Stimulated activated CD8-positive, alpha-beta memory T cell treated with anti-CD3 and anti-CD28 coated beads, Interleukin-15, amount 100 ng/mL, for 24 hours (primary cell): Measurements from ENCODE around the gene CLEC4G.
"Not testable (repeated sequence)": the region's sequence is repeated elsewhere in the genome, so short reads cannot be mapped to it uniquely, and the experiment has no call there.

ENCODE experiments used
- DNase-seq: peaks from one replicate; pipeline ENCODE4 v3.0.0-alpha.2; 2020; ENCODE audit warnings: low read depth

CLEC4G gene

DNA sequence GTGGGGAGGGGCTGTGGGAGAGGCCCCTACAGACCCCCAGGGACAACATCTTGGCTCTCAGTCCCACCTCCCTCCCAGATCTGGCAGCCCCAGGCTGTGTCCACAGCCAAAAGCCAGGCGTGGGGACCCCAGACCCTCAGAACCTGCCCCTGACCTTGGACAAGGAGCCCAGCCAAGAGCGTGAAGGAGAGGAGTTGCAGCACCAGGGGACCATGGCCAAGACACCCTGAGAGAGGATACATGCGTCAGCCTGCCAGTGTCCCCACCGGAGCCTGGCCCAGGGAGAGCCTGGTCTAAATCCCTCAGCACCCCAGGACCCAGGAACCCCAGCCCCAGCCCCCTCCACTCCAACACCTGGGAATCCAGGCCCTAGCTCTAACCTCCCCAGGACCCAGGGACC lies 14.4 kb upstream of the CLEC4G start:
- not testable (repeated sequence) for DNase-seq

DNA sequence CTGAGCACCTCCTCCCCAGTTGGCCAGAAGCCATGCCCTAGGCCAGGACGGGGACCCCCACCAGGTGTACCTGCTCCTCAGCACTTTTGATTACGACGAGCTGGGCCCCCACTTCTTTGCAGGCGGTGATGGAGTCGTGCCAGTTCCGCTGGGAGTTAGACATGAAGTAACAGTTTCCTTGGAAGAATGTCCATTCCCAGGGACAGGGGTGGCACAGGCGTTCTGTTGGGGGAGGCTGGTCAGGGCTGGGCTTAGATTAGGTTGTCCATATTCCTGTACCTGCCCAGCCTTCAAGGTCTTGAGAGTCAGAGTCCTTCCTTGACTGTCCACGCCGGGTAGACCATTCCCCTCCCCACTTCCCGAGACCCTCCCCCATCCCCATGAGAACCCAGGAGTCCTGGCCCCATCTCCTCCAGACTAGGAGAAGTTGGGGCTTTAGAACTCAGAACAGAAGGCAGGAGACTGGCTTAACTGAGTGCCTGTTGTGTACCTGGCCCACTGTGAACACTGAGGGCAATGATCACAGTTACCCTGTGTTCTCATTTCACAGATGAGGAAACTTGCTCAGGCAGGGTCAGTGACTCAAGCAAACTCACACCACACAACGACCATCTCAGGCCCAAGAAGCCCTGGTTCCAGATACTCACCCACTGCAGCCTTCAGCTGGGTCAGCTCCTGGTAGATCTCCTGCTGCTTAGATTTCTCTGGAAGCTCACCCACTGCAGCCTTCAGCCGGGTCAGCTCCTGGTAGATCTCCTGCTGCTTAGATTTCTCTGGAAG lies 13.2 kb upstream of the CLEC4G start:
- DNase-seq: no peak

DNA sequence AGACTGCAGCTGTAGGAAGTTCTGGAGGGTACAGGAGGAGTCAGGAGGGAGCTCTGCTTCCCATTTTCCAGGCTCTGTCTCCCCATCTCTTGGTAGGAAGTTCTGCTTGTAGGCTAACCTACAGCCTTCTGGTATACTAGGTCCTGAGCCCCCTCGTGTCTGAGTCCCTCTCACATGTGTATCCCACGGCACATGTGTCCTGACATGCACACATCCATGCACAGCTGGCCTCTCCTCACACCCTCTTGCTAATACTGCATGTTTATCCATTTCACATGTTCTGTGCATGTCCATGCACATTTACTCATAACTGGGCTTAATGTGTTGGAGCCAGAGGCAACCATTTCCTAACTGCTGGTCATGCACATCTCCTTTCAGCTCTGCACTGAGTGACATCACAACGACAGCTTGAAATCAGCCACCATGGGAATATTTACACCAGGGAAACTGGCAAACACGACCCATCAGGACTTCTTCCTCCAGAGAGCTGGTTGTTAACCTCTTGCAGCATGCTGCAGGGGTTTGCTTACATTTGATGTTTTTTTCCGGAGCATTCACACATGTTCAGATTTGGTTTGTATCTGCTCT lies 12.4 kb upstream of the CLEC4G start:
- no peak for DNase-seq

DNA sequence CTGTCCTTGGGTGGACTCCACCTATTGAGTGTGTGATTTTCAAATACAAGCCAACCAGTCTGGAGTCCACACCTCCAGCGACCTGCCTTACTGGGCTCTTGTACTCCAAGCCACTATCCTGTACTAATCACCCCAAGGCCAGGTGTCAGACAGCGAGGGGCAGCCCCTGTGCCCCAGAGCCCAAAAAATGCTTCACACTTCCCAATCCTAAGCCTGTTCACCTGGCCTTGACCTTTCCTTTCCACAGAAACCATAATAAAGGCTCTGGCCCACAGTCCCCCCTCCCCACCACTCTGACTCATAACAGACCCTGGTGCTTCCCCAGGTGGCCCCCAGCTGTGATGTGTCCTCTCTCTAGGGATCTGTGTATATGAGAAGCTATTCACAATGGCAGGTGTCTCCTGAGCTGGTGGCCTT lies 11.5 kb upstream of the CLEC4G start:
- DNase-seq: no peak

DNA sequence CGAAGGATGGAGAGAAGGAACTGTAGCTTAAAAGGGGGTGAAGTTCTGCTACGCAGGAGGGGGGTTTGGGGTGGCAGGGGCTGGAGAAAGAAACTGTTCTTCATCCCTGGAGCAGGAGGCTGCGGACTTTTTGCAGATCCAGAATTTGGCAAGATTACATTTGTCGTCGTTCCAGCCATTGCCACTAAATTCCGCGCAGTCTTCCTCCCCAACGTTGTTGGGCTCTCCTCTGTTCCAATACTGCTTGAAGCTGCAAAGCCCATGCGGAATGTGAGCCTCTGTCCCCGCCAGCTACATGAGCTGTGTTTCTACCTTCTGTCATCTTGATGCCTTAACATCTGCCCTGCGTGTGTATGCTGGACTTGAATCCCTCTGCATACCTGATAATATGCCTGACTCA lies 11.1 kb upstream of the CLEC4G start:
- no peak for DNase-seq

DNA sequence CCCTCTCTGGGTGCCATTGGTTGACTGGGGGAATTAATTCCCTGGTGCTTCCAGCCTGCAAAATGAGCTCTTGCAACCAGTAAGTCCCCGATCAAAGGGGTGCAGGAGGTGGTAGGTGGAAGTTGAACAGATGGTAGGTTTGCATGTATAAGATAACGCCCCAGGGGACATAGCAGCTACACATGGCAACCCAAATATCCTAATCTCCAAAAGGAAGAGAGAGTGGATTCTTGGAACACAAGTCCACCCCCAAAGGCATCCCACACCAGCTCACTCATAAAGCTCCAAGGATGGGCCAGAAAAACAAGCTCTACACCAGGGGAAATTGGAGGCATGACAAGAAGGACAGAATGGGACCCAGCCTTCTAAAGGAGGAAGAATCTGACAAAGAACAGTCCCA lies 10.7 kb upstream of the CLEC4G start:
- DNase-seq: no peak

DNA sequence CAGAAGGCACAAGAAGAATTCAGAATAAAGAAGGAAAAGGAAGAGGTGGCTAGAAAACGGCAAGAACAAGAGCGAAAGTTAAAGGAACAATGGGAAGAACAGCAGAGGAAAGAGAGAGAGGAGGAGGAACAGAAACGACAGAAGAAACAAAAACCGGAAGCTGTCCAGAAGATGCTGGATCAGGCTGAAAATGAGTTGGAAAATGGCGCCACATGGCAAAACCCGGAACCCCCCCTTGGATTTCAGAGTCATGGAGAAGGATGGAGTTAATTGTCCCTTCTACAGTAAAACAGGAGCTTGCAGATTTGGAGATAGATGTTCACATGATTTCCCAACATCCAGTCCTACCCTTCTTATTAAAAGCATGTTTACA lies 8.8 kb upstream of the CLEC4G start:
- DNase-seq: no peak

DNA sequence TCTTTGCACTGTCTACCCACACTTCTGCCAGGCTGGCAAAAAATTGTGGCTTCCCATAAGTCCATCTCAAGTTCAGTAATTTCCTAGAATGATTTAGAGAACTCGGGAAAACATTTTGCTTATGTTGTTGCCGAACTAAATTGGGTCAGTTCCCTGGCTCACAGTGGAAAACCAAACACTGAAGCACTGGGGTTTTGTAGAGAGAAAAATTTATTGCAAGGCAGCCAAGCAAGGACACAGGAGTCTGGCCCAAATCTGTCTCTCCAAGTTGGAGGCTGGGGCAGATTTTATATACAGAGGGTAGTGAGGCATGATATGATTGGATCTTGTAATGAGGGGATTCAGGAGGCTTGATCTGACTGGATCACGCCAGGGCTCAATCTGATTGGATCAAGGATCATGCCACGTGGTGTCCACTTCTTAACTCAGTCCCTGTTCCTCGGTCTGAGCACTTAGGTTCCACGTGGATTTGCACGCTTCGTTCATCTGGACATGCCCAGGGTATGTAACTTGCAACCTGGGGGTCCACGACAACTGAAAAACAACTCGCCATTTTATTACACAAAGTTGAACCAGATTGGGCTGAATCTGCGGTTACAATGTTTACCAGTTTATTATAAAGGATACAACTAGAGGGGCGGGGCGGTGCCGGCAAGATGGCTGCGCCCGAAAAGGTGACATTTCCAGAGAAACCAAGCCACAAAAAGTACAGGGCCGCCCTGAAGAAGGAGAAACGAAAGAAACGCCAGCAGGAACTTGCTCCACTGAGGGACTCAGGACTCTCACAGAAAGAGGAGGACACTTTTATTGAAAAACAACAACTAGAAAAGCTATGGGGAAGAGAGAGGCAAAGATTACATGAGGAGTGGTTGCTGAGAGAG lies 8.1 kb upstream of the CLEC4G start:
- DNase-seq: no peak

DNA sequence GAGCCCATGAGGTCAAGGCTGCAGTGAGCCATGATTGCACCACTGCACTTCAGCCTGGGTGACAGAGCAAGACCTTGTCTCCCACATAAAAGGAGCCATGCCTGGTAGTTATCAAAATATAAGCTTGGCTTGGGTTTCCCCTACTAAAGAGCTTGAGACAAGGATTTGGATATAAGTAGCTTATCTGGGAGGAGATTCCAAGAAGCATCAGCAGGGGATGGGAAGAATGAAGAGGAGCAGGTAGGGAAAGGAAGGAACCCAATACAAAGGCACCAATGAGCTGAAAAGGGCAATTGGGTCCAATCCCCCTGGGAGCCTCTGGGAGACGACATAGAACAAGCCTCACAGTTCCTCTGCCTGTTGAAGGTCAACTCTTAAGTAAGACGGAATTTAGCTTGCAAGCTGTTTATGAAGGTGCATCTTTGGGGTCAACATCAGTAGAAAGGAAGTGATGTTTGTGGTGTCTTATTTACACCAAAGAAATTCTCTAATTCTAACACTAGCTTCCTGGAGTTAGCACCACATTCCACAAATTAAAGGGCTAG lies 7.4 kb upstream of the CLEC4G start:
- no peak for DNase-seq

DNA sequence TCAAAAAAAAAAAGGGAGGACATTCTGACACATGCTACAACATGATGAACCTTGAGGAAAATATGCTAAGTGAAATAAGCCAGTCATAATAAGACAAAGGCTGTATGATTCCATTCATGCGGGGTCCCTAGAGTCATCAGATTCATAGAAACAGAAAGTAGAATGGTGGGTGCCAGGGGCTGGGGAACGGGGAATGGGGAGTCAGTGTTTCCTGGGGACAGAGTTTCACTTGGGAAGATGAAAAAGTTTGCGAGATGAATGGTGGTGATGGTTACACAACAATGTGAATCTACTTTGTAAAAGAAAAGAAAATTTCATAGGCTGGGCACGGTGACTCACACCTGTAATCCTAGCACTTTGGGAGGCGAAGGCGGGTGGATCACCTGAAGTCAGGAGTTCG lies 6.1 kb upstream of the CLEC4G start:
- DNase-seq: no peak

DNA sequence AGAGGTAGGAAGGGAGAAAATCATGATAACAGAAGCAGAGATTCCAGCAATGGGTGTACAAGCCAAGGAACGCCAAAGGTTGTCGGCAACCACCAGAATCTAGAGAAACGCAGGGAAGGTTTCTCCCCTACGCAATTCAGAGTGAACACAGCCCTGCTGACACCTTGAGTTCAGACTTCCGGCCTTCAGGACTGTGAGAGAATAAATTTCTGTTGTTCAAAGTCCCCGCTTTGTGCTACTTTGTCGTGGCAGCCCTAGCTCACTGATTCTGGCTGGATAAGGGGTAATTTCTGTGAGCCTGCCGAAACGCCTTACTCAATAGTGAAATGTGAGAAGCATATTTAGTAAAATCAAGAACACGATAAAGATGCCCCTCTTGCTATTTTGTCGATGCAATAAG lies 5.3 kb upstream of the CLEC4G start:
- no peak for DNase-seq

DNA sequence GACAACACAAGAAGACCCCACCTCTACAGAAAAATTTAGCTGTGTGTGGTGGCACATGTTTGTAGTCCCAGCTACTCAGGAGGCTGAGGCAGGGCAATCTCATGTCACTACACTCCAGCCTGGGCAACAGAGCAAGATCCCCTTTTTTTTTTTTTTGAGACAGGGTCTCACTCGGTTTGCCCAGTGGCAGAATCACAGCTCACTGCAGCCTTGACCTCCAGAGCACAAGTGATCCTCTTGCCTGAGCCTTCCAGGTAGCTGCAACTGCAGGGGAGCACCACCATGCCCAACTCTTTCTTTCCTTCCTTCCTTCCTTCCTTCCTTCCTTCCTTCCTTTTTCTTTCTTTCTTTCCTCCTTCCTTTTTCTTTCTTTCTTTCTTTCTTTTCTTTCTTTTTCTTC lies 4.2 kb upstream of the CLEC4G start:
- no peak for DNase-seq

DNA sequence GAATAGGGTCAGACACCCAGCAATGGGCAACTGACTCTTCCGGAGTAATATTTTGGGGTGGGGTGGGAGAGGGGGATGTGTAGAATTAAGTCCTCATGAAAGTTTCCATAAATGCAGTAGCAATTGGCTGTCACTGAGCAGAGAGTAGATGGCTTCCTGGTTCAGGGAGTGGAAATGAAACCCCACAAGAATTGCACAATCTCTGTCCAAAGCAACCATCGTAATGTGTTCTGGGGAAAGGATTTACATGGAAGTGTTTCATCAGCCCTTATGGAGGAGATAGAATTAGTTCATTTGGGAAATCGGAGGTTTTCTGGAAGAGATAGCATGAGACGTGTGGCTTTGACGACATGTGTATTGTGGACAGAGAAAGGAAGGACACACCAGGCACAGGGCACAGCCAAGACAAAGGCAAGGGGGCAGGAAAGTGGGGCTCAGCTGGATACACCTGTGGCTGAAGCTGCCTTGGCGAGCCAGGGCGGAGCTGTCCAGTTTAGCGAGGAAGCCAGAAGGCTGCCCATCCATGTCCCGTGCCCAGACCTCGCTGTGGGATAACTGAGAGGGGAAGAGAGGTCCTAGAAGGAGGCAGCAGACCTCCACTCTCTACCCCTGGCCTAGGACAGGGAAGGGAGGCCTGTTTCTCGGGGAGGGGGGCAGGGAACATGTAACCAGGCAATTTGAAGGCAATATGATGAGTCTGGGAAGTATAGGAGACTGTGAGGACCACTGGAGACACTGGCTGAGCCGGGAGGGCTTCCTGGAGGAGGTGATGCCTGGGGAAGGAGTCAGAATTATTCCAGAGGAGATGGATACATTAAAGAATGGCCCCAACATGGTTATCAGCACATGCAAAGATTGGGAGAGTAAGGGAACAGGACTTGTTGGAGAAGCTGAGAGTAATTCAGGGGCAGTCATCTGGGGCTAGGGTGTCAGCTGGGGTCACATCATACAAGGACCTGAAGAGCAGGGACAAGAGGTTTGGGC lies 2.6 kb upstream of the CLEC4G start:
- no peak for DNase-seq

DNA sequence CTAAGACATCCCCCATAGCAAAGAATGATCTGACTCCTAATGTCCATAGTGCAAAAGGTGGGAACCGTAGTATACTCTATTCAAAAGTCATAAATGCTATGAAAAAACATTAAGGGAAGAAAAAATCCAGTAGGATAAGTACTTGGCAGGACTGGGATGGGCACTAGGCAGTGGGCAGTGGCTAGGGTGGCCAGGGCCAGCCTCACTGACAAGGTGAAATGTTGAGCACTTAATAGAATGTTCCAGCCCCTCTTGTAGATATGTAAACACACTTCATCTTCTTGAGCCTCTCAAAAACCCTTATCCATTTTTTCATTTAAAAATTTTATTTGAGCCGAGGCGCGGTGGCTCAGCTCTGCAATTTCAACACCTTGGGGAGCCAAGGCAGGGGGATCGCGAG lies 1.5 kb upstream of the CLEC4G start:
- DNase-seq: no peak

DNA sequence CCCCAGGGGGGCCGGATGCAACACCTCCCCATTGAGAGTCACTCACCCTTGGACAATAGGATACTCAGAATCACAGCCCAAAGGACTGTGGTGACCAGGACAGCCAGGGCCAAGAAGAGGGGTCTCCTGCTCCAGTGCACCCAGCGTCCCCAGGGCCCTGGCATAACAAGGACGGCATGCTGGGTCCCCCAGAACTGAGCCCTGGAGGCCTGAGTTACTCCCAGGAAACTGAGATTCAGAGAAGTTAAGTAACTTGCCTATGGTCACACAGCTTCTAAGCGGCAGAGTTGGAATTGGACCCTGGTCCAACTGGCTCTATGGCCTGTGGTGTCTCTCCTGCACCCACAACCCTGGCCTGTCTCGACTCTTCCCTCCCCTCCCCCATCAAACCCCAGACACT lies 295 bp downstream of the CLEC4G start:
- no peak for DNase-seq

DNA sequence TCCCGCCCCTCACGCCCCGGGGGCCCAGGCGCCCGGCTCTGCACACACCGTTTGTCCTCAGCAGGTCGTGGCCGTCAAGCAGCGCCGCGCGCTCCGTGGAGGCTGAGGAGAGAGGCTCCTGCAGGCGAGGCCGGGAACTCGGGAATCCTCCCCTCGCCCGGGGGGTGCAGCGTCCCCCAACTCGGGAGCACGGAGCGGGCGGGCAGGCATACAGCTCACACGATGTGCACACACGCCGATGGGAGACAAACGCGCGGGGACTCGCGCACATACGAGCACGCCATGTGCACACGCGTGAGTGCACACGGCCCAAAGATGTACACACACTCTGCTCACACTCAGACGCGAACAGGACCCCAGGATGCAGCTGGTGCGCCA lies 703 bp downstream of the CLEC4G start:
- DNase-seq: no peak

DNA sequence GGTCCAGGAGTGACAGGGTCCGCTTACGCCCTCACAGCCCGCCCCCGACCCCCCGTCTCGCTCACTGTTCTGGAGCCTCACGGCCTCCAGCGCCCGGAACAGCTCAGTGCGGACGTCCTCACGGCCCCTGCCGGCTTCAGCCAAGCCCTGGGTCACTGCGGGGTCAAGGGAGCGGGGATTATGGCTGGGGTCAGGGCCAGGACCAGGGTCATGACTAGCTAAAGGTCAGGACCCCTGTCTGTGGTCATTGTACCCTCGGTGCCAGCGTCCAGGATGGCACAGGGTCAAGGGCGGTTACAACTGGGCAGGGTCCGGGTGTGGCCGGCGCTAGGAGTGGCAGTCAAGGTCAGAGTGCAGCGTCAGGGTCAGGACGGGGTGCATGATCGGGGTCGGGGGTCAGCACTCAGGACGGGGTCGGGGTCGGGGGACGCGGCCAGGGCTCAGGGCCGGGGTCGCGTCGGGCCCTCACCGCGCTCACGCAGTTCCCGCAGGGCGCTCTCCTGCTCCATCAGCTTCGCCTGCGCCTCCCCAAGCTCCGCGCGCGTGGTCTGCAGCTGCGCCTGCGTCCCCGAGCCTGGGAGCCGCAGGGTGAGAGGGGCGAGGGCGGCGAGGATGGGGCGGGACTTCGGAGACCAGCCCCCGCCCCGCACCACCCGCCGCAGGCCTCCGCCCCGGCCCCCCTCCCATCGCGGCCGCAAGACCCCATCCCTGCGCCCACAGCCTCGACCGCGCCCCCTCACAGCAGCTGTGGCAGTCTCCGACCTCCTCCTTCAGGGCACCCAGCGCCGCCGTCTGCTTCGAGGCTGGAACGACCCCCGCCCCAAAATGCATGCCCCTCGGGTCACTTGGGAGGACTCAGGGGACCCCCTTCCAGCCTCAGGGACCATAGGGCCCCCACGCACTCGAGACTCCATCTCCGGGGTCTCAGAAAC lies 1.4 kb downstream of the CLEC4G start:
- DNase-seq: no peak

DNA sequence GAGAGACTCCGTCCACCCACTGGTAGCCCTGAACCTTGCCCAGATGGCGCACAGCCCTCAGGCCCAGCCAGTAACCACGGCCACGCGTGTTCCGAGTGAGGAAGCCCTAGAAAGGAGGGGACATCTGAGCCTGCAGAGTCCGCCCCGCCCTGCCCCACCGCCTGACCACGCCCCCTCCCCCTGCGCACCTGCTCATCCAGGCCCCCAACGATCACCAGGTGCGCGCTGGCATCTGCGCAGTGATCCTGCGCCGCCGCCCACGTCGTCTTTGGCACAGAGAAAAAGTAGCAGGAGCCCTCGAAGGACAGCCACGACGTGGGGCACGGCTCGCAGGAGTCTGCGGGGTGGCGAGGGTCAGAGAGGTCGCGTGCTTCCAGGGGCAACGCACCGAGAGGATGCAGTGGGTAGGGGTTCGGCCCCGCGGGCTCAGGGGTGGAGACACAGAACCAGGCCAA lies 2.1 kb downstream of the CLEC4G start:
- no peak for DNase-seq

DNA sequence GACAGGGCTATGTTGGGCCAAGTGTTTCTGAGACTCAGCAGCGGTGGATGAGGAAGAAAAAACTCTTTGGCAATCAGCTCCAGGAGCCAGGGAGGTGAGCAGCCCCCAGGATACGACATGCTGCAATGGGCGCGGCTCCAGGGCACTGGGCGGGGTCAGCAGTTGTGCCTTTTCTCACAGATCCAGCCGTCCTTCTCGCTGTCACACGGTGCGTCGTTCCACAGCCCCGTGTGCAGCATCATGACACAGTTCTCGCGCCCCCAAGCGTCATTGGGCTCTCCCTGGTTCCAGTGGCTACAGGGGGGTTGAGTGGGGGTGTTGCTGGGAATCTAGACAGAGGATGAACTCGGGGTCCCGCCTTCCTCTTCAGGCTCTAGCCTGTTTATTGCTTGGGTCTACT lies 2.7 kb downstream of the CLEC4G start:
- no peak for DNase-seq

DNA sequence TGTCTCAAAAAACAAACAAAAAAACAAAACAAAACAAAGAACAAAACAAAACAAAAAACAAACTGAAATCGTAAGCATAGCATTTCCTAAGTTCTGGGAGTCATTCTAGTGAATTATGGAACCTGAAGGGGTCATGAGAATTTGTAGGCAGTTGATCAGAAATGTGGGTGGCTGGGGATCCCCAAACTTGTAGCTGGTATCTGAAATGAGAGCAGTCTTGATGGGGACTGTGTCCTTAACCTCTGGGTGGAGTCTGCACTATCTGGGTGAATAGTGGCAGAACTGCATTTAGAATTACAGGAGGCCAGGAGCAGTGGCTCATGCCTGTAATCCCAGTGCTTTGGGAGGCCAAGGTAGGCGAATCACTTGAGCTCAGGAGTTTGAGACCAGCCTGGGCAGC lies 6.1 kb downstream of the CLEC4G start:
- no peak for DNase-seq
